ENCODE data around the gene RBM8A. TPM values are rescaled to one million over a fixed set of nuclear protein-coding genes. Genes with fewer than 3 reads are reported as not detected.

Gene RBM8A
- total RNA-seq, 4 donors from 2014 or later, result 118 to 226 (median 146) TPM

- no peak for DNase-seq
- intact Hi-C loops (cut with DNase I; ENCODE audit: low total_unique reads), result loop anchor here (10.0 kb wide), 1 partner anchor 121 kb away; no protein-coding TSS in a partner anchor
- Histone ChIP-seq H3K4me1 (peaks cover 5 to 8% of the 10 kb centered on the region in 2 donors), H3K27ac (peak overlapping the region; percentile 95 to 96), H3K9me3 (no peaks in the 10 kb centered on the region), H3K36me3 (no peaks in the 10 kb centered on the region), H3K4me3 (no peak overlapping the region), H3K27me3 (no peaks in the 10 kb centered on the region)
- TF ChIP-seq POLR2A (IDR thresholded peaks at IDR 0.05), result no peak
- TF ChIP-seq, protein P1, sequence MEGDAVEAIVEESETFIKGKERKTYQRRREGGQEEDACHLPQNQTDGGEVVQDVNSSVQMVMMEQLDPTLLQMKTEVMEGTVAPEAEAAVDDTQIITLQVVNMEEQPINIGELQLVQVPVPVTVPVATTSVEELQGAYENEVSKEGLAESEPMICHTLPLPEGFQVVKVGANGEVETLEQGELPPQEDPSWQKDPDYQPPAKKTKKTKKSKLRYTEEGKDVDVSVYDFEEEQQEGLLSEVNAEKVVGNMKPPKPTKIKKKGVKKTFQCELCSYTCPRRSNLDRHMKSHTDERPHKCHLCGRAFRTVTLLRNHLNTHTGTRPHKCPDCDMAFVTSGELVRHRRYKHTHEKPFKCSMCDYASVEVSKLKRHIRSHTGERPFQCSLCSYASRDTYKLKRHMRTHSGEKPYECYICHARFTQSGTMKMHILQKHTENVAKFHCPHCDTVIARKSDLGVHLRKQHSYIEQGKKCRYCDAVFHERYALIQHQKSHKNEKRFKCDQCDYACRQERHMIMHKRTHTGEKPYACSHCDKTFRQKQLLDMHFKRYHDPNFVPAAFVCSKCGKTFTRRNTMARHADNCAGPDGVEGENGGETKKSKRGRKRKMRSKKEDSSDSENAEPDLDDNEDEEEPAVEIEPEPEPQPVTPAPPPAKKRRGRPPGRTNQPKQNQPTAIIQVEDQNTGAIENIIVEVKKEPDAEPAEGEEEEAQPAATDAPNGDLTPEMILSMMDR (IDR thresholded peaks at IDR 0.05), result no peak
These were observed 33.8 kb downstream of the RBM8A start for GRCh38 chr1:145893306-145894055.

GRCh38 chr1:145892486-145893087, 34.7 kb downstream of the RBM8A start:
- no peak overlapping the region for H3K4me3 ChIP-seq
- DNase-seq, result peak; percentile 34 to 67
- H3K27ac ChIP-seq, result peak overlapping the region; percentile 95 to 96
- intact Hi-C loops (cut with DNase I; ENCODE audit: low total_unique reads), result loop anchor here (10.0 kb wide), 1 partner anchor 122 kb away; no protein-coding TSS in a partner anchor
- peaks cover 5 to 8% of the 10 kb centered on the region in 2 donors for H3K4me1 ChIP-seq
- TF ChIP-seq, protein P1 (IDR thresholded peaks at IDR 0.05), result no peak
- no peak for TF ChIP-seq POLR2A (IDR thresholded peaks at IDR 0.05)
- no peaks in the 10 kb centered on the region for H3K36me3 ChIP-seq
- no peaks in the 10 kb centered on the region for H3K27me3 ChIP-seq
- H3K9me3 ChIP-seq, result no peaks in the 10 kb centered on the region

DNA sequence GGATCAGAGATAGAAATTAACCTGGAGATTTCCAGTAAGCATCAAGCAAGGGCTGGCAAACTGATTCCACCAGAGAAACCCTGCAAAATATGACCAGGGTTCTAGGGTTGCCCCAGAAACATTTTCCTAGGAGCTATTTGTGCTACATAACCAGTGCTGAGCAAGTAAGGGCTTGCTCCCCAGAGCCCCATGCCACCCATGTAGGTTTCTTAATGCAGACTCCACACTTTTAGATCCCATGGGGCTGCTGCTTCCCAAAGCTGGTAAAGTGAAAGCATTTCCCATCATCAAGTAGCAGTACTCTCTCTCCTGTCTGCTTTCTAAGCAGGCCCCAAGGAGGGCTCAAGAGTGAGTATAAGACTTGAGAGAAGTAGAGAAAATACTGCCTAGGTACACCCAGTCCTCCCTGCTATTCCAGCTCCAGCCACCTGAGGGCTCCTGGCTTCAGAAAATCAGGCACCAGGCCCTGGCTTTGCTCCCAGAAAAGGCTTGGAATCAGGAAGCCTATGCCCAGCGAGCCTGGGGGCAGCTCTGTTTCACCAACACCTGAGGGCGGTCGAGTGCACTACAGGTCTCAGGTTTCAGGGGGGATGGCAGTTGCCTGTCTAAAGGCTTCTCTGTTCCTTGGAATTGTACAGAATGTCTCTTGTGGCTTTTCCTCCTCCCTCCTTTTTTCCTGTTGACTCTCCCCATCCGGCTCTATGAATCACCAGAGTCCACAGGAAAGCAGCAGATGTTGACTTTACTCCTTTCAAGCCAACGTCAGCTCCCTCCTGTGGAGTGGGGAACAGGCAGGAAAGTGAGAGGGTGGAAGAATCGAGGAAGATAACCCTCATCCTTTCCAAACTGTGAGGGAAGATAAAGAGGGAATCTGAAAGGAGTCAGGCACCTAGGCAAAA, 35.4 kb downstream of the RBM8A start:
- peak overlapping the region; percentile 95 to 96 for H3K27ac ChIP-seq
- no peaks in the 10 kb centered on the region for H3K36me3 ChIP-seq
- TF ChIP-seq POLR2A (IDR thresholded peaks at IDR 0.05), result peak; percentile 32 to 59
- TF ChIP-seq, protein P1 (IDR thresholded peaks at IDR 0.05), result peak; percentile 91 to 98 (median 98)
- no peaks in the 10 kb centered on the region for H3K27me3 ChIP-seq
- intact Hi-C loops (cut with DNase I; ENCODE audit: low total_unique reads), result loop anchor here (10.0 kb wide), 1 partner anchor 123 kb away; no protein-coding TSS in a partner anchor
- DNase-seq, result peak; percentile 95 to 99
- H3K4me3 ChIP-seq, result peak overlapping the region; percentile 2 to 13
- H3K9me3 ChIP-seq, result no peaks in the 10 kb centered on the region
- peaks cover 5 to 8% of the 10 kb centered on the region in 2 donors for H3K4me1 ChIP-seq

DNA sequence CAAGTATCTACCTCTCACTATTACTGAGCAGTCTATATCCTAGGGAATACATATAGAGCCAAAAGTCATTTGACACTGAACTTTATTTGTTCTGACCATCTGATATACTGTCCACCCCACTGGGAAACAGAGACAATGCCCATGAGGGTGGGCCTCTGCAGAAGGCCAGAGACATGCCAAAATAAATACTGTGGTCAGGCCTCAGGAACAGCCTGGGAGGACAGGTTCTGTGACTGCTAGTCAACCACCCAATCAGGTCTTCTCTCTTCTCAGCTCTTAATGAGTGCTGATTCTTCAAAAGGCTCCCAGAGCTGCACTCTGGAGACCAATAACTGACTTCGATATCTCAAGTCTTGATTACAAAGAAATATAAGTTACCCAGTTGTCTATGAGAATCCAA, 36.1 kb downstream of the RBM8A start:
- H3K9me3 ChIP-seq, result no peaks in the 10 kb centered on the region
- TF ChIP-seq, protein P1 (IDR thresholded peaks at IDR 0.05), result no peak
- TF ChIP-seq POLR2A (IDR thresholded peaks at IDR 0.05), result no peak
- no peak for DNase-seq
- no peaks in the 10 kb centered on the region for H3K36me3 ChIP-seq
- peaks cover 5 to 8% of the 10 kb centered on the region in 2 donors for H3K4me1 ChIP-seq
- H3K27me3 ChIP-seq, result no peaks in the 10 kb centered on the region
- intact Hi-C loops (cut with DNase I; ENCODE audit: low total_unique reads), result loop anchor here (10.0 kb wide), 1 partner anchor 124 kb away; no protein-coding TSS in a partner anchor
- H3K4me3 ChIP-seq, result no peak overlapping the region
- H3K27ac ChIP-seq, result peak overlapping the region; percentile 95 to 96

All from uterus (tissue), 4 donors.